ENCODE results near the gene SUGT1.
"Not testable (repeated sequence)": the region's sequence is repeated elsewhere in the genome, so short reads cannot be mapped to it uniquely, and the experiment has no call there.

- not testable (repeated sequence) for TF ChIP-seq CTCF (IDR thresholded peaks at IDR 0.05; ENCODE audit: poor library complexity); EZH2 (IDR thresholded peaks at IDR 0.05; ENCODE audit: borderline replicate concordance); EZH2phosphoT487 (IDR thresholded peaks at IDR 0.05; ENCODE audit: low read depth, severe bottlenecking, unreplicated experiment)
Measured at GRCh38 chr13:52685806-52686205, 33.2 kb downstream of the SUGT1 start.

Measured in hepatocyte (in vitro differentiated cells).